ENCODE data around the gene YRDC.

YRDC gene

GRCh38 chr1:37807555-37808368, at the start of gene YRDC, which contains the start of gene C1orf122:
TSS of gene YRDC (minus strand) at chr1:37808208. CDS start at chr1:37808180, 28 bp downstream.
TSS of gene C1orf122 (plus strand) at chr1:37807790. CDS start at chr1:37808405, 615 bp downstream.
- POLR2A ChIA-PET (ENCODE audit: low non-redundant PET): interaction anchor here (0.6 to 1.5 kb wide), 5 partner anchors 44 to 148 kb away, joined by 3 to 7 read pairs (median 5); partner anchors contain the start of genes CDCA8 and MTF1
- CTCF ChIA-PET: interaction anchor here (0.6 kb wide), 1 partner anchor 35 kb away, joined by 5 read pairs; no protein-coding TSS in a partner anchor
- no peak for TF ChIP-seq CTCF (conservative IDR thresholded peaks at IDR 0.05; ENCODE audit: low read depth)
- peak within 1 kb of the TSS; percentile 89 for H3K27ac ChIP-seq
- DNase-seq (ENCODE audit: low spot score): peak; percentile 95

- ChIA-PET POLR2A (ENCODE audit: low non-redundant PET) (no interaction called here), CTCF (no interaction called here)
- no peak for TF ChIP-seq CTCF (conservative IDR thresholded peaks at IDR 0.05; ENCODE audit: low read depth)
- no peak overlapping the region for H3K27ac ChIP-seq
- no peak for DNase-seq (ENCODE audit: low spot score)
Measured at GRCh38 chr1:37854406-37854805, 46.4 kb upstream of the YRDC start.

GRCh38 chr1:37853157-37853556, 45.1 kb upstream of the YRDC start:
- ChIA-PET POLR2A (ENCODE audit: low non-redundant PET) (no interaction called here), CTCF (interaction anchor here (0.6 kb wide), 1 partner anchor 902 kb away, joined by 4 read pairs; no protein-coding TSS in a partner anchor)
- no peak for TF ChIP-seq CTCF (conservative IDR thresholded peaks at IDR 0.05; ENCODE audit: low read depth)
- no peak overlapping the region for H3K27ac ChIP-seq
- DNase-seq (ENCODE audit: low spot score): no peak

GRCh38 chr1:37851782-37852210, 43.8 kb upstream of the YRDC start:
- CTCF ChIA-PET: interaction anchor here (0.6 to 2.2 kb wide), 3 partner anchors 8 to 1473 kb away, joined by 3 to 9 read pairs (median 5); partner anchors contain the start of gene MTF1
- POLR2A ChIA-PET (ENCODE audit: low non-redundant PET): interaction anchor here (0.8 kb wide), 1 partner anchor 43 kb away, joined by 3 read pairs; the partner anchor contains the start of gene YRDC
- no peak for TF ChIP-seq CTCF (conservative IDR thresholded peaks at IDR 0.05; ENCODE audit: low read depth)
- no peak overlapping the region for H3K27ac ChIP-seq
- no peak for DNase-seq (ENCODE audit: low spot score)

- ChIA-PET POLR2A (ENCODE audit: low non-redundant PET) (interaction anchor here (0.8 kb wide), 1 partner anchor 43 kb away, joined by 3 read pairs; the partner anchor contains the start of gene YRDC), CTCF (interaction anchor here (1.0 to 2.2 kb wide), 2 partner anchors 9 to 28 kb away, joined by 3 to 9 read pairs; partner anchors contain the start of gene MTF1)
- TF ChIP-seq CTCF (conservative IDR thresholded peaks at IDR 0.05; ENCODE audit: low read depth): no peak
- no peak overlapping the region for H3K27ac ChIP-seq
- DNase-seq (ENCODE audit: low spot score): no peak
Measured at GRCh38 chr1:37851262-37851661, 43.3 kb upstream of the YRDC start.

- ChIA-PET POLR2A (ENCODE audit: low non-redundant PET) (interaction anchor here (0.6 kb wide), 1 partner anchor 13 kb away, joined by 3 read pairs; no protein-coding TSS in a partner anchor), CTCF (interaction anchor here (2.2 kb wide), 1 partner anchor 10 kb away, joined by 9 read pairs; the partner anchor contains the start of gene MTF1)
- H3K27ac ChIP-seq: no peak overlapping the region
- DNase-seq (ENCODE audit: low spot score): peak; percentile 25
- TF ChIP-seq CTCF (conservative IDR thresholded peaks at IDR 0.05; ENCODE audit: low read depth): no peak
Measured at GRCh38 chr1:37850352-37850955, 42.4 kb upstream of the YRDC start.
